HG03196 (cell line): ENCODE data around the gene SGTA.

ENCODE experiments used
- ATAC-seq: cut with Tn5 transposase; IDR thresholded peaks from one replicate; pipeline ENCODE4 v1.9.1; 2021; ENCODE audit not compliant: unreplicated experiment

SGTA gene

GRCh38 chr19:2728783-2729387 lies 54.2 kb downstream of the SGTA start:
- ATAC-seq: no peak

GRCh38 chr19:2727640-2727944 lies 55.5 kb downstream of the SGTA start:
- ATAC-seq: no peak

- ATAC-seq: no peak
Measured at GRCh38 chr19:2726904-2727639, 56.0 kb downstream of the SGTA start.

- no peak for ATAC-seq
Measured at GRCh38 chr19:2726160-2726855, 56.8 kb downstream of the SGTA start.

GRCh38 chr19:2724148-2724557 lies 58.9 kb downstream of the SGTA start:
- no peak for ATAC-seq

GRCh38 chr19:2723747-2724146 lies 59.3 kb downstream of the SGTA start:
- no peak for ATAC-seq

- ATAC-seq: no peak
Measured at GRCh38 chr19:2723345-2723715, 59.7 kb downstream of the SGTA start.

GRCh38 chr19:2722541-2723344 lies 60.3 kb downstream of the SGTA start:
- no peak for ATAC-seq

GRCh38 chr19:2721570-2722540 lies 61.2 kb downstream of the SGTA start:
- no peak for ATAC-seq

- no peak for ATAC-seq
Measured at GRCh38 chr19:2720777-2721569, 62.1 kb downstream of the SGTA start, which contains the start of gene DIRAS1. TSS of gene DIRAS1 (minus strand) at chr19:2721372. CDS start at chr19:2717806, 3,566 bp downstream.

GRCh38 chr19:2719920-2720776 lies 62.9 kb downstream of the SGTA start:
- ATAC-seq: no peak

- no peak for ATAC-seq
Measured at GRCh38 chr19:2719232-2719735, 63.8 kb downstream of the SGTA start.

GRCh38 chr19:2717638-2718541 lies 65.2 kb downstream of the SGTA start:
- no peak for ATAC-seq

GRCh38 chr19:2716722-2717637 lies 66.1 kb downstream of the SGTA start:
- ATAC-seq: no peak

- no peak for ATAC-seq
Measured at GRCh38 chr19:2716275-2716650, 66.8 kb downstream of the SGTA start.
